Cardiac septum (tissue), 1 donor: ENCODE data around the gene SEMA6C. TPM values are rescaled to one million over a fixed set of nuclear protein-coding genes. Genes with fewer than 3 reads are reported as not detected.
A peak's percentile ranks its signal among the peaks of the same experiment; 100 is the strongest.
"Not testable (repeated sequence)": the region's sequence is repeated elsewhere in the genome, so short reads cannot be mapped to it uniquely, and the experiment has no call there.

Experiments used
- DNase-seq: peaks from one replicate; pipeline ENCODE4 v3.0.0-alpha.2; 2020; ENCODE audit warnings: low spot score
- intact Hi-C: fragments of 100-400 bp; cut with DNase I; formaldehyde crosslinking; loops from one replicate; pipeline ENCODE4 v1.14.0; 2022
- long read RNA-seq: library from polyadenylated mRNA; unstranded; transcript quantifications from one replicate; pipeline ENCODE4 v2.0.0, GENCODE V29; 2021
- total RNA-seq: library from RNA; stranded (reverse); fragmentation: NEBNext Ultra II Directional; extraction: Animal tissue kit (Norgen Biotek cat#: 25700); gene quantifications from one replicate; pipeline ENCODE4 v1.2.1, GENCODE V29; 2021
- donor health status: DM: no; HTN: no; CAD: no.

The SEMA6C gene, protein sequence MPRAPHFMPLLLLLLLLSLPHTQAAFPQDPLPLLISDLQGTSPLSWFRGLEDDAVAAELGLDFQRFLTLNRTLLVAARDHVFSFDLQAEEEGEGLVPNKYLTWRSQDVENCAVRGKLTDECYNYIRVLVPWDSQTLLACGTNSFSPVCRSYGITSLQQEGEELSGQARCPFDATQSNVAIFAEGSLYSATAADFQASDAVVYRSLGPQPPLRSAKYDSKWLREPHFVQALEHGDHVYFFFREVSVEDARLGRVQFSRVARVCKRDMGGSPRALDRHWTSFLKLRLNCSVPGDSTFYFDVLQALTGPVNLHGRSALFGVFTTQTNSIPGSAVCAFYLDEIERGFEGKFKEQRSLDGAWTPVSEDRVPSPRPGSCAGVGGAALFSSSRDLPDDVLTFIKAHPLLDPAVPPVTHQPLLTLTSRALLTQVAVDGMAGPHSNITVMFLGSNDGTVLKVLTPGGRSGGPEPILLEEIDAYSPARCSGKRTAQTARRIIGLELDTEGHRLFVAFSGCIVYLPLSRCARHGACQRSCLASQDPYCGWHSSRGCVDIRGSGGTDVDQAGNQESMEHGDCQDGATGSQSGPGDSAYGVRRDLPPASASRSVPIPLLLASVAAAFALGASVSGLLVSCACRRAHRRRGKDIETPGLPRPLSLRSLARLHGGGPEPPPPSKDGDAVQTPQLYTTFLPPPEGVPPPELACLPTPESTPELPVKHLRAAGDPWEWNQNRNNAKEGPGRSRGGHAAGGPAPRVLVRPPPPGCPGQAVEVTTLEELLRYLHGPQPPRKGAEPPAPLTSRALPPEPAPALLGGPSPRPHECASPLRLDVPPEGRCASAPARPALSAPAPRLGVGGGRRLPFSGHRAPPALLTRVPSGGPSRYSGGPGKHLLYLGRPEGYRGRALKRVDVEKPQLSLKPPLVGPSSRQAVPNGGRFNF
- total RNA-seq, result 46.5 TPM
- long read RNA-seq, partial matches to known transcripts, result 2 of 27 reads
- long read RNA-seq, other reads (novel, unspliced or antisense), result 25 of 27 reads

DNA sequence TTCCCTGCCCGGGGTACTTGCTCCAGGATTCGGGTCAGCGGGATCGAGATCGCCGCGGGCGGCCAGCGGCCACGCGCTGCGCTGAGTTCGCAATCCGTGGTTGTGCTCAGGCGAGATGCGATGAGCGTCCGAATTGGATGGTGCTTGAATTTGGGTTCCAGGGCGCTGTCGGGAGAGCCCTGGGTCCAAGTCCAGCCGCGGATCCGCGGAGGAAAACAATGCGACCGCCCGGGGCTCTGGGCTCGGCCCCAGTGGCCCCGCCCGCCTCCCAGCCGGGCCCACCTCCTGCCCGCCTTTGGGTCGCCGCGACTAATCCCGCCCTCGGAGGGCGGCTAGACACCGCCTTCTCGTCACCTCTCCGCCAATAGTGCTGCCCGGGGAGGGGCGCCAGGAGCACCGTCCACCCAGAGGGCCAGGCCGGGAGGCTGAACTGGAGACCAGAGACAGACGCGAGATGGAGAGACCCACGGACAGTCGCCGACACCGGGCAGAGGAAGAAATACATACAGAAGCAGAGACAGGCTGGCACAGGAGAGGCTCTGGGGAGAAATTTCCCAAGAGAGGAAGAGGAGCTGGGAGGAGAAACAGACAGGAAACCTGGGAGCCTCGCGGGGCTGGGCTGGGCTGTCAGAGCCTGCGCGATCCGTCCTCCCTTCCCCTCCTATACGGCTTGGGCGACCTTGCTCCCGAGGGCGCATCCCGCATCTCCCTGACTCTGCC lies at the start of gene SEMA6C:
SEMA6C (minus strand) TSS at position 220 of the 720 bp plus-strand sequence. CDS start 4,010 bp downstream, outside the sequence.
- intact Hi-C loops, result loop anchor here (5.0 kb wide), 2 partner anchors 74 to 124 kb away; partner anchors contain the start of gene GABPB2
- peak; percentile 100 for DNase-seq

DNA sequence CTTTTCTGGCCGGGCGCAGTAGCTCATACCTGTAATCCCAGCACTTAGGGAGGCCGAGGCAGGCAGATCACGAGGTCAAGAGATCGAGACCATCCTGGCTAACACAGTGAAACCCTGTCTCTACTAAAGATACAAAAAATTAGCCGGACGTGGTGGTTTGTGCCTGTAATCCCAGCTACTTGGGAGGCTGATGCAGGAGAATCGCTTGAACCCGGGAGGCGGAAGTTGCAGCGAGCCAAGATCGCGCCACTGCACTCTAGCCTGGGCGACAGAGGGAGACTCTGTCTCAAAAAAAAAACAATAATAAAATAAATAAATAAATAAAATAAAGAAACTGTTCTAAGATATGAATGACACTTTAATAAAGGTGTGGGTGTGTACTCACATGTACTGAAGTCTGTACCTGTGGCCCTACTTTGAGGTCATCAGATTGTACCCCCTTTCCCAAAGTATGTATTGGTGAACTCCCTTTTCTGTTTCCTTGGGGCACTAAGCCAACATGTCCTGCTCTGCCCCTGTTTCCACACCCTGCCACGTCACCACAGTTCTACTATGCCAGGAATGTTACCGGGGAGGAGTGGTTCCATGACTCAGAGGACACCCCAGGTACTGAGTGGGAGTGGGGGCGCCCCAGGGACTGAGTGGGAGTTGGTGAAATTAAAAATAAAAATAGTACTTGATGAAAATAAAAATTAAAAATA lies 48.6 kb upstream of the SEMA6C start:
- intact Hi-C loops, result loop anchor here (1.0 to 5.0 kb wide), 3 partner anchors 56 to 147 kb away; partner anchors contain the start of gene PI4KB
- not testable (repeated sequence) for DNase-seq

DNA sequence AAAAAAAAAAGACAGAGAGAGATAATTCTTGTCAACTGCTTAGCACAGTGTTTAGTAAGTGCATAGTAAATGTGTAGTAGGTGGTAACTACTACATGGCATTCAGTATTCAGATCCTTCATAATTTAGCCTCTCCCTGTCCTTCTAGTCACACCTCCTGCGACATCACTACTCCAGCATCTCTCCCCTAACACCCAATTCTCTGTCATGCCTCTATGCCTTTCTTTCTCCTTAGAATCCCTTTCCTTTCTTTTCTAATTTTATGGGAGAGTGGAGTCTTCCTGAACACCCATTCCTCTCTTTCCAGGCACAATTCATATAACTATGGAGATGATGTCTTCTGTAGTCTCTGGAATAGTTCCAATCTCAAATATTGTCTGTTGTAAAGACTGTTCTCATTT lies 47.4 kb upstream of the SEMA6C start:
- intact Hi-C loops, result no loop called here
- DNase-seq, result no peak

DNA sequence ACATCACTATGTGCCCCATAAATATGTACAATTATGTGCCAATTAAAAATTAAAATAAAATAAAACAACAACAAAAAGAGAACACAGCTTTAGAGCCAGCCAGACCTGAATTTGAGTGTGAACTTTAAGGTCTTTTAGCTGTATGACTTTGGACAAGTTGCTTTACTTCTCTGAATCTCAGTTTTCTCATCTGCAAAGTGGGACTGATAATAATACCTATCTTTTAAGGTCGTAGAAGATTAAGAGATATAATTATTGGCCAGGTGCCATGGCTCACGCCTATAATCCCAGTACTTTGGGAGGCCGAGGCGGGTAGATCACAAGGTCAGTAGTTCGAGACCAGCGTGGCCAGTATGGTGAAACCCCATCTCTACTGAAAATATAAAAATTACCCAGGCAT lies 46.9 kb upstream of the SEMA6C start:
- DNase-seq, result no peak
- intact Hi-C loops, result no loop called here

DNA sequence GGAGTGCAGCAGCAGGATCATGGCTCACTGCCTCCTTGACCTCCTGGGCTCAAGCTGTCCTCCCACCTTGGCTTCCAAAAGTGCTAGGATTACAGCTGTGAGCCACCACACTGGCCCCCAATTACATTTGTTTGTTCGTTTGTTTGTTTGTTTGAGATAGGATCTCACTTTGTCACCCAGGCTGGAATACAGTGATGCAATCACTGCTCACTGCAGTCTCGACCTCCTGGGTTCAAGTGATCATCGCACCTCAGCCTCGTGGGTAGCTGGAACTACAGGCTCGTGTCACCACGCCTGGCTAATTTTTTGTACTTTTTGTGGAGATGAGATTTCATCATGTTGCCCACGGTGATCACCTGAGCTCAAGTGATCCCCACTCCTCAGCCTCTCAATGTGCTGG lies 45.6 kb upstream of the SEMA6C start:
- intact Hi-C loops, result no loop called here

DNA sequence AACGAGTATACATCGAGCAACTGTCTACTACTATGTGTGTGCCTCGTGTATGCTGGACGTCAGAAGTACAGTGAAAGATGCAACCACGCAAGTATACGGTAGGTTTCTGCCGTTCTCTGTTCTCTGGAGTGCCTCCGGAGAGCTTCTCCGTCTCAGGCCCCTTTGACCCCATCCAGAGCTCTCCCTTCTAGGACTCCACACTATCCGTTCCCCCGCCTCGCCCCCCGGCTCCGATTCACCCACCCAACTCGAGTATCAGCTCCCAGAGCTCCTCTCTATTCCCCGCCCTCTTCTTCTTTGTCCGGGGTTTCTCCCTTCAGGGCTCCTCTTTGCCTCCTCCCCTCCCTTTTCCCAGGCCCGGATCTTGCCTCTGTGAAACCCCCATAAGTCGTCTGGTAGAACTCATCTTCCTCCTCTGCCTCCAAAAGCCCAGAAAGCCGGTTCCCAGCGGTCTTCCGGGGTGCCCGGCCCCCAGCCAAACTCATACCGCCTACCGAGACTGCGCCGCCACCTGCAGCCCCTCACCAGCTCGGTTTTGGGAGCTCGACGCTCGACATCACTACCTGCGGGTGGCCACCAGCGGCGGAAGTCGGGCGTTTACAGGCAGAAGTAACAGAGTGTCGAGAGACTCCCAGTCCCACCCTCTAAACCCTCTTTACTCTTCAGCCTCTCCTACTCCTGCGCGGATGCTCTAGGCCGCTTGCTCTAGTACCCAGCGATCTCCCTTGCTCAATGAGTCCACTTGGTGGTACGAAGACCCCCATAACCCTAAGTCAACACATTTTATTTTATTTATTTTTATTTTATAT lies 43.4 kb upstream of the SEMA6C start, which contains the start of gene VPS72:
VPS72 (minus strand) TSS at position 561 of the 809 bp plus-strand sequence; CDS start at position 485, 76 bp downstream.
- peak; percentile 94 for DNase-seq
- intact Hi-C loops, result no loop called here

More for the DNA sequence above, 45.6 kb upstream of the SEMA6C start:
- no peak for DNase-seq

DNA sequence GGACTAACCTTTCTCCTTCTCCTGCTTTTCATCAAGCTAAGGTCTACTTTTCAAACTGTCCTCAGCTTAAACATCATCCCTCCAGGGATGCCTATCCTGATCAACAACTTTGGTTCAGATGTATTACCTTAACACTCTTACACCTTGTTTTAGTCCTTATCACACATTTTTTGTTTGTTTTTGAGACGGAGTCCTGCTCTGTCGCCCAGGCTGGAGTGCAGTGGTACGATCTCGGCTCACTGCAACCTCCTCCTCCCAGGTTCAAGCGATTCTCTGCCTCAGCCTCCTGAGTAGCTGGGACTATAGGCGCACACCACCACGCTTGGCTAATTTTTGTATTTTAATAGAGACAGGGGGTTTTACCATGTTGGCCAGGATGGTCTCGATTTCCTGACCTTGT lies 42.2 kb upstream of the SEMA6C start:
- intact Hi-C loops, DNase-seq: not testable (repeated sequence)

DNA sequence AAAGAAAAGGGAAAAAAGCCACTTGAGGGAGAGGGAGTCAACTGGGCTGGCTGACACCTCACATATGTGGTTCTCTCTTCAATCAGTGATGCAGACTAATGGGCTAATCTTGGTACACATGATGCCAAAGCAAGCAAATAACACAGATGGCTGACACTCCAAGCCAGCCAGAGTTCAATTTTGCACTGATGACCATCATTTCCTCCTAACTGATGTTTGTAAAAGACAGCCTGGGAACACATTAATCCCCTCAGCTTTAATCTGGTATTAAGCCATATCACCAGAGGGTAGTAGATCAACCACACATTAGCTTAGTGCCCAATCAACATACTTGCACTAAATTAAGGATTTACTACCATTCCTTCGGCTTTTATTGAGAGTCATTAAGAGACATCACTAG lies 40.8 kb upstream of the SEMA6C start:
- DNase-seq, result no peak
- intact Hi-C loops, result no loop called here

DNA sequence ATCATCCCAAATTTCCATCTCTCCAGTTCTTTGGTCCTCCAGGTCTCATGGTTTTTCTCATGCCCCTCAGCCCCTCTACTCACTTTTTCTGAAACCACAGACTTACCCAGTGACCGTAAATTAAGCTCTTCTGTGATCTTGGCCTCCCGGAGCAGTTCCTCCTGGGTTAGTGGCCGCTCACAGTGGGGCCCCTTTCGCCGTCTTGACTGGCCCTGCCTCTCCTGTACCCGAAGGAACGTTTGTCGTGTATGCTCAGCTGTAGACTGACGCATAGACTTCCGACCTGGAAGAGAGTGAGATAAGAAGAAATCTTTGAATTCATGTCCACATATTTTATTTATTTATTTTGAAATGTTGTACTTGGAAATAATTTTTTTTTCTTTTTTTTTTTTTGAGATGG lies 37.8 kb upstream of the SEMA6C start:
- no peak for DNase-seq
- intact Hi-C loops, result no loop called here

DNA sequence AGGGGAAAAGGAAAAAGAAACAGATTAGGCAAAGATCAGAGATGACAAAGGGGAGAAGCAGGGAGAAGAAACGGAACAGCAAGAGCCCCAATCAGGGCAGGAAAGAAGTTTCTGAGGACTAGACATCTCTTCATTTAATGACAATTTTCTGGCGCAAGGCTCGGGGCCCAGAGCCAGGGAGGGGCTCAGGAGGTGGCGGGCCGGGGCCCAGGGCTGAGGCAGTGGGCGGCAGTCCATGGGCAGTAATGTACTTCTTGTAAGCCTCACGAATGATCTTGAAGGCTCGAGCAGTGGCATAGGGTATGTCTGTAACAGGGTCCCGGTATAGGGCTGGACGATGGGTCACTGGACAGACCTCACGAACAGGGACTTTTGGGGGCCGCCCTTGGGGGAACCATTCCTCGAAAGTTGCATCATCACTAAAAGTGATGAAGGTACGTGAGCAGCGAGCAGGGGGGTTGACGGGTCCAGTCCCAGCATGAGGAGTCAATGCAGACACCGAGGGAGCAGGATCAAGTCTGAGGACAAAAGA lies 30.1 kb upstream of the SEMA6C start:
- intact Hi-C loops, result no loop called here

DNA sequence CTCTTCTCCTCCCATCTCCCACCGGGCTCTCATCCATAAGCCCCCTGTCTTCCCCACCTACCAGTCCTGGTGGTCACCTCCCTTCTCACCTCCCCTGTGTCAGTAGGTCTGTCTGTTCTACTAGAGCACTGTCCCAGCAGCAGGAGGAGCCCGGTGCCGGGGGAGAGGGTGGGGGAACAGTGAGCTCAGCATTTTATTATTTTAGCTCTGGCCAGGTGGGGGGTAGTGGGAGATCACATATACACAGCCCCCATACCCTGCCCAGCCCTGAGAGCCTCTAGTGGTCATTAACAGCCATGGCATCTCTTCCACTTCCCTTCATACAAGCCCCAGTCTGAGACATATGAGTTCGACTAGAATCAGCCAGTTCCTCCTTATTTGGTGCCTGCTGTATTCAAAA lies 29.4 kb upstream of the SEMA6C start, which contains the start of gene TMOD4:
TMOD4 (minus strand) TSS at position 119 of the 400 bp plus-strand sequence. CDS start 1,106 bp downstream, outside the sequence.
- peak; percentile 4 for DNase-seq
- intact Hi-C loops, result no loop called here

More for the DNA sequence above, 30.1 kb upstream of the SEMA6C start:
- DNase-seq, result no peak

DNA sequence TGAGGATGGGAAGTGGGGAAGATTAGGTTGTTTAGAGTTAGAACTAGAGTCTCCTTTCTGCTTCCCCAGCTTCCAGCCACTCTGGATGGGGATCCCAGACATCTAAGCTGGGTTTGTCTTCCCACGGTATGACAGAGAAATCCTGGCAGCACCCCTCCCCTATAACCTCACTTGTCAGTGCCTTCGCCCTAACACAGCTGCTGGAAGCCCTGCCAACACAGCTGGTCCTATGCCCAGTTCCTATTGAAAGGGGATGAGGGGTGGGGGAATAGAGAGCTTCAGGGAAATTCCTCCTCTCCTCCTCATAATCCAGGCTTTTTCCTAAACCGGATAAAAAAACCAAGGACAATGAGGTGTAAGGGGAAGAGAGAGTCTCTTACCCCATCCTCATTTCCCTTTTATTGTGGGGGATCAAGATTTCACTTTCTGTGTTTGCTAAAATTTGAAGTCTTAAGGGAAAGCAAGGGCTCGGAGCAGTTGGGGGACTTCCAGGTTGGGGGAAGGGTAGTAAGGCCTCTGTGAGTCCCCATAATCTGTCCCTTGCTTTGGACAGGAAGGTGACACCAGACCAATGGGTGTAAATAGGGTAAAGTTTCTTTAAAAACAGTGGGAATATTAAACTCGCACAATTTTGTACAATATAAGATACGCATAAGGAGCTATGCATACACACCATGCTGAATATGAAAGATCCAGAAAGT lies 28.8 kb upstream of the SEMA6C start:
- no peak for DNase-seq

DNA sequence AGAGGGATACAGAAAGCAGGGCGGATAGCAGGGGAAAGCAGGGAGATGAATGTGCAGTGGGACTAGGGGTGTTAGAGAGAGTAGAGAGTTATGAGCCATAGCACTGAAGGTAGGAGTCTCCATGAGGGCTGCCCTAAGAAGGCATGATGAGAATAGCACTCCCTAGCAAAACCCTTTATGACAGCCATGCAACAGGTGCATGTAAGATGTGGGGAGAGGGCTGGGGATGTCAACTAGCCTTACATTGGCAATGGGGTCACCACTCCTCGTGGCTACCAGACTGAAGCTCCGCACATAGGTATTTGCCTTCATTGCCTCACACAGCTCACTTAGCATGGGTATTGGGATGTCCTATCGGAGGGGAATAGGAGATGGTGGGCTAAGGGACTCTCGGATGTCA lies 24.8 kb upstream of the SEMA6C start:
- no peak for DNase-seq
- intact Hi-C loops, result no loop called here

More for the DNA sequence above, 28.8 kb upstream of the SEMA6C start:
- intact Hi-C loops, result no loop called here

DNA sequence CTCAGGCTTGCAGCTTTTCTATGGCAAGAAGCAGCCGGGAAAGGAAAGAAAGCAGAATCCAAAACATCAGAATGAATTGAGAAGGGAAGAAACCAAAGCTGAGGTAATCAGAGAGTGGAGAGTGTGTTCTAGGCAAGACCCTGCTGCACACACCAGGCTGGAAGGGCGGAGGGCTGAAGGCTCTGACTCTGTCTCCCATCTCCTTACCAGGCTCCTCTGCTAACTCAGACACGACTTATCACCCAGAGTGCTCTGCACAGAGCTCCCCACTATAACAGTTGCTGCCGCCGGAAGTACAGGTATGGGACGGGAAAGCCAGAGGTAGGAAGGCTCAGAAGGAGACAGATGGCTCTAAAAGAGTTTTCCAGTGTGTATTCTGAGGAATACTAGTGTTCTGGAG lies 20.7 kb upstream of the SEMA6C start:
- intact Hi-C loops, result loop anchor here (5.0 kb wide), 1 partner anchor 160 kb away; the partner anchor contains the start of gene PI4KB
- no peak for DNase-seq

DNA sequence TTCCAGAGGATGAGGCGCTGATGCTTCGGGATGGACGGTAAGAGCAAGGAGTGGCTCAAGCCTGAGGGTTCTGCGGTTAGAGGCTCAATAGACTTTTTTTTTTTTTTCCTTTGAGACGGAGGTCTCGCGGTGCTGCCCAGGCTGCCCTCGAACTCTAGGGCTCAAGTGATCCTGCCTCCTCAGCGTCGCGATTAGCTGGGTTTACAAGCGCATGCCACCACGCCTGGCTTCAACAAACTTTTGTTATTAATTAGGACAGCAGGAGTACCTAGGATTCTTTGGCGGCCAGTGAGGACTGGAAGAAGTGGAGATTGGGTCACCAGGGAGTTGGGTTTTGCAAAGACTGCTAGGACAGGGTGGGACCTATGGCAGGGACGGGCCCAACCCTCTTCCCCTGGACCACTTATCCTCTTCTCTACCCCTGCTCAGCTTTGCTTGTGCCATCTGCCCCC lies 20.1 kb upstream of the SEMA6C start:
- intact Hi-C loops, result loop anchor here (5.0 kb wide), 1 partner anchor 161 kb away; the partner anchor contains the start of gene PI4KB

DNA sequence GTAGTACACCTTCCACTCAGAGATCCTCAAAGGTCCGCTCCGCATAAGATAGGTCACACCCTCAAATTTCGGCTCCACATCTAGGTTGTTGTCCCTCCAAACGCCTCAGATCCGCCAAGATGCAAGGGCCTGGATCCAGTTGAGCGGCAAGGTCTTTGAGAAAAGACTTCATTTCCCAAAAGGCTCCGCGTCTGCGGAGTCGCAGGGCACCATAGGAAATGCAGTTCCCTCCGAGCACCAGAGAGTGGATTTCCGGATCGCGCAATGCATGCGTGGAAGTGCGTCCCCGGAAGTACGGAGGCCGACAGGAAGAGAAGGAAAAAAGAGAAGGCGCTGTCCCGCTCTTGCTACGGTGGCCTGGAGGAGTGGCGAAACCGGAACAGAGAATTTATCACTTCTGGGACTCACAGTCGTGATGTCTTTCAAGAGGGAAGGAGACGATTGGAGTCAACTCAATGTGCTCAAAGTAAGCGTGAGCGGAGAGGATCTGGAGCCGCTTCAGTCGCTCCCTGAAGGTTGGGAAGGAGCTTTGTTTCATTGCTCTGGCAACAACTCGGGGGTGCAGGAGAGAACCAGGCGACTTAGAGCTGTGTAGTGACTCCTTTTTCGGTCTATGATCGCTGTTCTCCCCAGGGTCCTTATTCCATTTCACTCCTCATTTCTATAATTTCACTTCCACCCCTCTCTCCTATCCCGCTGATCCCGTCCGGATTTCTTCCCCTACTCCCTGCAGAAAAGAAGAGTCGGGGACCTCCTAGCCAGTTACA lies 19.5 kb upstream of the SEMA6C start, which contains the start of the genes LYSMD1 and SCNM1:
LYSMD1 (minus strand) TSS at position 165 of the 767 bp plus-strand sequence. CDS start 644 bp downstream, outside the sequence.
SCNM1 (plus strand) TSS at position 407 of the 767 bp plus-strand sequence; CDS start at position 416, 9 bp downstream.
- intact Hi-C loops, result loop anchor here (5.0 kb wide), 1 partner anchor 161 kb away; the partner anchor contains the start of gene PI4KB
- DNase-seq, result peak; percentile 99

More for the DNA sequence above, 20.1 kb upstream of the SEMA6C start:
- DNase-seq, result no peak
